Epithelial cell of esophagus (primary cell): Measurements from ENCODE around the gene SYP.
A peak's percentile ranks its signal among the peaks of the same experiment; 100 is the strongest.

Source experiments
- DNase-seq: peaks from one replicate; pipeline ENCODE4 v3.0.0; 2010; ENCODE audit warnings: low read depth
- H3K4me3 ChIP-seq: 2 replicates; pipeline ENCODE4 v1.5.1; 2011; ENCODE audit warnings: mild to moderate bottlenecking, low read length, control low read depth
- CTCF ChIP-seq: IDR thresholded peaks from 2 replicates; pipeline ENCODE4 v1.5.1; 2011; ENCODE audit warnings: low read depth, mild to moderate bottlenecking, low read length, control low read depth, inconsistent platforms; ENCODE audit not compliant: insufficient read depth; ENCODE audit errors: missing control alignments

Gene SYP

GRCh38 chrX:49187028-49187394 lies 13.0 kb downstream of the SYP start:
- TF ChIP-seq CTCF = no peak

GRCh38 chrX:49186125-49187027 lies 13.6 kb downstream of the SYP start, which contains the start of gene PRICKLE3:
Gene PRICKLE3 (minus strand): TSS chrX:49186373. CDS start chrX:49186297, 76 bp downstream.
- TF ChIP-seq CTCF = peak; percentile 18
- peak within 1 kb of the TSS; percentile 77 for H3K4me3 ChIP-seq
- DNase-seq = peak; percentile 70

More at GRCh38 chrX:49187028-49187394, 13.0 kb downstream of the SYP start:
- no peak overlapping the region for H3K4me3 ChIP-seq
- no peak for DNase-seq

- peak; percentile 93 for DNase-seq
- H3K4me3 ChIP-seq = peak overlapping the region; percentile 77
- no peak for TF ChIP-seq CTCF
Measured at GRCh38 chrX:49184294-49185281, 15.4 kb downstream of the SYP start.

GRCh38 chrX:49183701-49184281 lies 16.2 kb downstream of the SYP start:
- TF ChIP-seq CTCF = no peak
- peak overlapping the region; percentile 43 for H3K4me3 ChIP-seq
- no peak for DNase-seq

- no peak for DNase-seq
- no peak overlapping the region for H3K4me3 ChIP-seq
- TF ChIP-seq CTCF = no peak
Measured at GRCh38 chrX:49179358-49179757, 20.6 kb downstream of the SYP start.

- H3K4me3 ChIP-seq = no peak overlapping the region
- DNase-seq = no peak
- TF ChIP-seq CTCF = no peak
Measured at GRCh38 chrX:49178537-49178936, 21.5 kb downstream of the SYP start.
